CD4-positive, alpha-beta T cell treated with Interleukin-17A for 4 hours (primary cell): ENCODE data around the gene OR10J5.
"Not testable (repeated sequence)": the region's sequence is repeated elsewhere in the genome, so short reads cannot be mapped to it uniquely, and the experiment has no call there.

Experiments used
- DNase-seq: peaks from one replicate; pipeline ENCODE4 v3.0.0-alpha.2; 2020; ENCODE audit warnings: mixed read lengths

The OR10J5 gene, protein sequence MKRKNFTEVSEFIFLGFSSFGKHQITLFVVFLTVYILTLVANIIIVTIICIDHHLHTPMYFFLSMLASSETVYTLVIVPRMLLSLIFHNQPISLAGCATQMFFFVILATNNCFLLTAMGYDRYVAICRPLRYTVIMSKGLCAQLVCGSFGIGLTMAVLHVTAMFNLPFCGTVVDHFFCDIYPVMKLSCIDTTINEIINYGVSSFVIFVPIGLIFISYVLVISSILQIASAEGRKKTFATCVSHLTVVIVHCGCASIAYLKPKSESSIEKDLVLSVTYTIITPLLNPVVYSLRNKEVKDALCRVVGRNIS

DNA sequence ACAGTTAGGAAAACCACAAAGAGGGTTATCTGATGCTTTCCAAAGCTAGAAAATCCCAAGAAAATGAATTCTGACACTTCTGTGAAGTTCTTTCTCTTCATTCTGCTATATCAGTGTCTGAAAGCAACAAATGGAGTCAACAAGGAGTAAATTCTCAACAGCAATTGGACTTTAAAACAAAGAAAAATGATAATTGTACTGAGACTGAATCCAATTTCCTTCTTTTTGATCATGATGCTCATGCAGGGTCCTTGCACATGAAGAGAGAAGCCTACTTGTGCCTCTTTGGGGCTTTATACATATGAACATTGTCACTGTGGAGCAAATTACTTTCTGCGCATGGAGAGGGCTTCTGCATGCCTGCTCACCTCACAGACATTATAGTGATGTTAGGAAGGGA, at the start of gene OR10J5:
TSS of gene OR10J5 (minus strand) at position 101 of the 400 bp plus-strand sequence. CDS start at position 101, 0 bp downstream.
- no peak for DNase-seq

DNA sequence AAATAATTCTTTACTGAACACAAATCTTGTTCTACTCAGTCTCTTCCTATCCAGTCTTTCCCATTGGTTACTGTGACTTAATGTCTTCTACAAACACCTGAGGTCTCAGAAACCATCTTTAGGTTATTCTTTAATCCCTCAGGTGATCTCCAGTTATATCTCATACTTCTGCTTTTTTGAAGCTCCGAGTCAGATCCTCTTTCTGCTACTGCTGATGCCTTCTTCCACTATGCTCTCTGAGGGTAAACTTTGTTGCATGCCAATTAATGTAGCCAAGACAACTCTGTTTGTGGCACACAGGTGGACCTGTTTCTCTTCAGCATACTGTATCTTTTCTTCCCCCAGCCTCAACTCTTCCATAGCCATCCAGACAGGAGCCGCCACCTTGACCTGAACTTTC, 48.7 kb upstream of the OR10J5 start:
- DNase-seq = no peak

DNA sequence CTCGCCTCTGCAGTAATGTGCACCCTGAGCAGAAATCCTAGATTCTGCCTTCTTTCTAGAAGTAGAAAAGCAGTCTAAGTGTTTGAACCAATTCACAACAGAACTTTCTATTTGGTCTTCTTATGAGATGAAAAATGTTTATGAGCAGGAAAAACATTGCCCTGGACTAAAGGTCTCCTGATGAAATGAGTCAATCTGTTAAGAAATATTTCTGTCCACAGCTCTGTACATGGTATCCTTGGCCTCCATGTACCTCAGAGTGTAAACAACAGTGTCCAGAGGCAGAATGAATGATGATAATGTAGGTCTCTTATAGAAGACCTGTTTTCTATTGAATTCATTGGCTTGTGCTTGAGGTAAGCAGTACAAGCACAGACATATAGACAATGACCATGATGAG, 45.6 kb upstream of the OR10J5 start:
- no peak for DNase-seq

DNA sequence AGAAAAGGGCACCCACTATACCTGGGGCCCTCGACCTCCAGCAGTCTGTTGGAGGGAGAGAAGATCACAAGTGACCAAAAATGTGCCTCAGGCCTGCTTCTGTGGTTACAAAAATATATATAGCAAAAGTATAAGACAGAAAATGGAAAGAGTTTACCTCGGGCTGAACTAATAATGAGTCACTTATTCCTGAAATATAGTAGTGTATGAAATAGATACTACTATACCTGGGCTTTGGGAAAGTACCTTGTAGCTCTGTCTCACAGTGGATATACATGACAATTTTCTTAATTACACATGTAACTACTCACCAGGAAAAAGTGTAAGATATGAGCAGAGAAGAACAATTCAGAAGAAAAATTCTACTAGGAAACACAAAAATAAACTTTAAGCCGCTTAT, 44.5 kb upstream of the OR10J5 start:
- DNase-seq = no peak

DNA sequence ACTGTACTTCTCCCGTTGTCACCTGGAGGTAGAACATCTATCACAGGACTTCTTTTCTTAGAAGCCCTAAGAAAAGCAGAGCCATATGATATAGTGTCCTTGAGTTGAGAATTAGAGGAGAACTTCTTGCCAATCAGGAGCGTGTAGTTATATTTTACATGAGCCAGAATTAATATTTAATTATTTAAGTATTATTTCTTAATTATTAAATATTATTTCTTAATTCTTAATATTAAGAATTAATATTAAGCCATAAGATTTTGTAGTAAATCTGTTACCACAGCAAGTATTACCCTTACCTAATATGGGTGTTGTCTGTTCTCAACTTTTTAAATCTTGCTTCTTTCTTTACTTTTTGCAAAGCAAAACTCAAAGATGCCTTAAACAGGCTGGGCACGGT, 41.6 kb upstream of the OR10J5 start:
- DNase-seq = no peak

DNA sequence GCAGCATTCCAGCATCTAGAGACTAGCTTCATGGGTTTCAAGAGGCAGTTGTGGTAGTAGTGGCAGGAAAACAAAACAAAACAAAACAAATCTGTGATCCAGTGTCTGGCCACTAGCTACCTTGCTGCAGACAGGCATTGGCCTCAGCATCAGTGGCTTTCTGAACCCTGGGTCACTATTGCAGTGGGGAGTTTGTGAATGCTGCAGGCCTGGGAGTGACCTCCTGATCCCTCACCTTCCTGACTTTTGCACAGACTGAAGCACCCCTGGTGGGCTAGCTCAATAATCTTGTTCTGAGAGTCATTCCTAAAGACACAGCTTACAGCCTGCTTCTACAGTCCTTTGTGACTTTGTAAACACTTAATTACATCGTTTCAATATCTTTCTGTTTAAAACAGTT, 26.9 kb upstream of the OR10J5 start:
- DNase-seq = no peak

DNA sequence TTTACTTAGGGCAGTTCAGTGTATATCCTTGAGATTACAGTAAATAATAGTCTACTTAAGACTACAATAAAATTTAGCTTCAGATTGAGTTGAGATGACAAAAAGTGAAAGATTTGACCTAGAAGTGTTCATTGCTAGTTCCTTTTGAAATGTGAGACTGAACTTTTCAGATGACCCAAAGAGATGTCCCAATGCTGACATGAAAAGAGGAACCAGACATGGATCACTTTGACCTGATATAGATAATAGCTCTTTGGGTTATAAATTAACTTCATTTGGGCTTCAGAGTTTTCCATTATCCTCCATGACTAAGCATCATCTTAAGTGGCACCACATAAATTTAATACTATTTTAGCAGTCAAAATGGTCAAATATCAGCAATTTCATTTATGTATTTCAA, 25.7 kb upstream of the OR10J5 start:
- no peak for DNase-seq

DNA sequence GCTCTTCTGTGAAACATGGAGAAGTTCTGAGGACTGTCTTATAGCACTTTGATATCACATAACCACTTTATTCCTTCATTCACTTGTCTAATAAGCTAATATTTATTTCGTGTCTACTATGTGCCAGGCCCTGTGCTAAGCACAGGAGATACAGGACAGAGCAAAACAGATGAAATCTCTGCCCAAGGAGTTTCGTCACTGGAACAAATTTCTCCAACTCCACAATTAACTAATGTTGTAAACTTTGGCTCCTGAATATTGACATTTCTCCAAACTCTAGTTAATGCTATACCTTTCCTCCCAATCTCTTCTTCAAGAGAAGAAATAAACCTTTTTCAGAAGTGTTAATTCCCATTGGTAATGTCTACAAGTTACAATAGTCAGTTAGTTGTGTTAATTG, 24.8 kb upstream of the OR10J5 start:
- DNase-seq = no peak

DNA sequence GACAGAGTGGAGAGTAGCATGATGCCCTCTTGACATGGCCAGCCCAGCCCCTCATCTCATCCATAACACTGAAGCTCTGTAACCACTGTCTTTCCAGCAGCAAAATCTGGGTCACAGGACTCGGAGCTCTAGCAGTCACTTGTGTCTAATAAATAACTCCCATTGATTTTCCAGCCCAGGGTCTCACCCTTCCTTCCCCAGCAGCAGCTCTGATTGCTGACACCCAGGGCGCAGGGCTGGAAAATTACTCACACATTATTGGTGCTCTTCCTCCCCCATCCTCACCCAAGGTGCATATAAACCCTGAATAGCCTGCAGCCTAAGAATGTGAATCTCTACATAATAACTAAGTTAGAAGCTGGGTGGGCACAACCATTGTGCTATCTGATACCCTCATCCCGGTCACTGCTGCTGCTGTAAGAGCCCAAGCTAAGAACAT, 21.1 kb upstream of the OR10J5 start:
- DNase-seq = no peak

DNA sequence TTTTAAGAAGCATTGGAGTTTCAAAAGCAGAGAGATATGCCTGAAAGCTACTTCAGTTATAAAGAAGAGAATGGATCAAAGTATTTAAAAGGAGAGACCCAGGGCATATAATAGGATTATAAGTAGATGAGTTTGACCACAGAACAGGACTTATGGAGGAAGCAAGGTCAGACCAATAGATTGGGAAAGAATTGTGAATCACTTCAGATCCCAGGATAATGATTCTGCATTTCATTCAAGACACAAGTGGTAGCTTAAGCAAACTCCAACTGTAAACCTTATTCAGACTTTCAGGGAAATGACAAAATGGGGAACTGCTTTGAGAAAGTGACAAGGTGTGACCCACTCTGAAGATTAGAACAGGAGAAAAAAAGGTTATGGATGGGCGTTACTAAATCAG, 18.9 kb upstream of the OR10J5 start:
- no peak for DNase-seq

DNA sequence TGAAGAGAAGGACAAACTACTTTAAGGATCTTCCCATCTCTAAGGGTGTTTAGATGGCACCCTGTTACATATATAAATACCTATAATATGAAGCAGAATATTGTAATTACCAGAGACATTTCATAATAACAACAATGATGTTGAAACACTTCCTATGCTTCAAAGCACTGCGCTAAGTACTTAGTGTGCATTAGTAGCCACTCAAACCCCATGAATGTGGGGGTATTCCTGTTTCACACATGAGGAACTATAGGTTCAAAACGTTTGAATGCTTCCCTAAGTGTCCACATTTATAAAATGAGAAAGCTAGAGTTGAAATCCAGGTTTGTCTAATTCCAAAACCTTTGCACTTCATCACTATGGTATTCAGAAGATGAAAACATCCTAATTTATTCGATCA, 18.5 kb upstream of the OR10J5 start:
- no peak for DNase-seq

DNA sequence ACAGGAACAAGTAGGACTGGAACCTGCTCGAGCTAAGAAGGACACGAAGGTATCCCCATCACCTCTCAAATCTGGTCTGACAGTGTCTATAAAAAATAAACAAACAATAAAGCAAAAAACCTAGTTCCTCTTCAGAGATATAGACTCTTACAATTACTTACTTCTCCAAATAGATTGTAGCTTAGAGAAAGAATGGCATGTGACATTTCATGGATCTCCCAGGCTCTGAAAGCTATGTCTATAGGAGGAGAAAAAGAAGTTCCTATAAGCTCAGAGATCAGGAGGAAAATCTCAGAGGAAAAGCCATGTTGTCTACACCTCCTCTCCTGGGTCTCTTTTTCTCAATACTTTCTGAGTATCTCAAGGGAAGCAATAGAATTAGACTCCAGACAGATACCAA, 12.3 kb upstream of the OR10J5 start:
- DNase-seq = no peak

DNA sequence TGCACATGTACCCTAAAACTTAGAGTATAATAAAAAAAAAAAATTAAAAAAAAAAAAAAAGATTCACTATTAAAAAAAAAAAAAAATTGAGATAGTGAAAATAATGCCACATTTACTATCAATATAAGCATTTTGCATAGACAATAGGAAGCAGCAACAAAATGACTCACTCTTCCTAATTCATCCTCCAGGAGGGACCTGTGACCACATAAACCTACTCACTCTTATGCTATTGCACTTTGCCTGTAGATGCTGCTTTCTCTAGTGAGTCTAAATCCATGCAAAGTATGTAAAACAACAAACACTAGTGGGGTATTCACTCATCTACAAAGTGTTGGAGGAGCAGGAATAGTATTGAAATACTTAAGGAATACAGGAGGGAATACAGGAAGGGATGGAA, 2.9 kb downstream of the OR10J5 start:
- DNase-seq = no peak

DNA sequence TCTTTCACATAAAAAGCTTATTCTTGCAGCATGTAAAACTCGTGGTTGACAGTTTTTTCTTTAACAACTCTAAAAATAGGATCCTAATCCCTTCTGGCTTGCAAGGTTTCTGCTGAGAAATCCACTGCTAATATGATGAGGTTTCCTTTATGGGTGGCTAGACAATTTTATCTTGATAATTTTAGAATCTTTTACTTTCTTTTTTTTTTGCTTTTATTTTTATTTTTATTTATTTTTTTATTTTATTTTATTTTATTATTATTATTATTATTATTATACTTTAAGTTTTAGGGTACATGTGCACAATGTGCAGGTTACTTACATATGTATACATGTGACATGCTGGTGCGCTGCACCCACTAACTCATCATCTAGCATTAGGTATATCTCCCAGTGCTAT, 11.0 kb downstream of the OR10J5 start:
- DNase-seq = not testable (repeated sequence)

DNA sequence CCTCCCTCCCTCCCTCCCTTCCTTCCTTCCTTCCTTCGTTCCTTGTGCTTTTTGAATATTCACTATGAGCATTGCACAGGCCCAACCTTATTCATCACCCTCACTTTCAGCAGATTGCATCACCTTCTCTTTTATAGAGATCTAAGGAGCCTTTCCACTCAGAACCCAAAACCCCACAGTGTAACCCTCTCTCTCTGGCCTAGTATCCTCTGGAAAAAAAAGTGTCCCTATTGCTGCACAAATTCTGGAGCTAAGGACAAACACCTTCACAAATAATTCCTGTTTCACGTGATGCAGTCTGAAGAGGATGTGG, 25.6 kb downstream of the OR10J5 start:
- no peak for DNase-seq

DNA sequence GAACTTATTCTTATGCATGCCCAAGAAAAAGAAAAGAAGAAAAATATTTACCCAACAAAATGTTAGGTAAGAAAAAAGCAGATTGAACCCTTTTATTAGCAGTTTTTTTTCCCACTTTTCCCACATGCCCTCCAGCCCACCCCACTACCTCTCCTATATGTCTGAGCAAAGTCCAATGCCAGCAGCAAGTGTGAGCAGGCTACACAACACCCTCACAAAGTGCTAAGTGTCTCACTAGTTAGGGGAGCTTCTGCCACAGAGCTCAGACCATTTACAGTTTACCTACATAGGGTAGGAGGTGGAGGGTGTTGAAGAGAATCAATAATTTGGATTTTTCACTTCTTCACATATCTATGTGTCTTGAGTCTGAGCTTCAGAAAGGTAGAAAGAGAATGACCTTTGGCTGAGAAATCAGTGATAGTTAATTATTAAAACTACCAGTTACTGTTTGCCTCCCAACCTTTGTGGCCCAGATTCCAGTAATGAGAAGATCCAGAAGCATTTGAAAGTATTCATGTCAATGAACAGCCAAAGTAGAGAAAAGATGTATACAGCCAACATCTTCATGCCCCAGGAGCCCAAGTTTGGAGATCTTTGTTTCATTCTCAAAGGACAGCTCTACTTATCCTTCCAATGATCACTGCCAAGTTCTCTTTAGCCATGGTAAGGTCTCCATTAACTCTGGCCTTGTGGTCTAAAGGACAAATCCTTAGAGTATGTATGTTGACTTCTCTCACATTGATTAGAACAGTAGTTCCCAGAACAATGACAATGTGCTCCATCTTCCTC, 26.2 kb downstream of the OR10J5 start:
- no peak for DNase-seq

DNA sequence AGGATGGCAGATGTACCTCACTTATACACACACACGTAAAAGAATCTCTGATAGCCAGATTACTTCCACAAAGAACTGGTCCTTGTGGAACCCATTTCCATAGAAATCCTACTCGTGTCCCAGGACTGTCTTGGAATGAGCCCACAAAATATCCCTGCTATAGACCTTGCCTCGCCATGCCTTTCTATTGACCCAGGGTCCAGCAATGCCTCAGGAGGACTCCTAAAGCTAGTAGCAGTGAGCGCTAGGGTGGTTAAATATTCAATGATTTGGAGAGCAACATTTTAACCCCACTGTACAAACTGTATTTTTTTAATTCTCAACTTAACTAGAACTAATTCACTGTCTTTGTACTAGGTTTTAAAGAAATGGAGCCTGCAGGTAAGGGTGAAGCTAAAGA, 26.9 kb downstream of the OR10J5 start:
- DNase-seq = no peak

DNA sequence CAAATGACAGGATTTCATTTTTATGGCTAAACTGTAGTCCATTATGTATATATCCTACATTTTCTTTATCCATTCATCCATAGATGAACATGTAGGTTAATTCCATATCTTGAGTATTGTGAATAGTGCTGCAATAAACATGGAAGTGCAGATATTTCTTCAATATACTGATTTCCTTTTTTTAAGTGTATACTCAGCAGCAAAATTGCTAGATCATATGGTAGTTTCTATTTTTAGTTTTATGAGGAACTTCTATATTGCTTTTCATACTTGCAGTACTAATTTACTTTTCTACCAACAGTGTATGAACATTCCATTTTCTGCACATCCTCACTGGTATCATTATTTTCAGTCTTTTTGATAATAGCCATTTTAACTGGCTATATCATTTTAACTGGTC, 30.1 kb downstream of the OR10J5 start:
- DNase-seq = no peak

DNA sequence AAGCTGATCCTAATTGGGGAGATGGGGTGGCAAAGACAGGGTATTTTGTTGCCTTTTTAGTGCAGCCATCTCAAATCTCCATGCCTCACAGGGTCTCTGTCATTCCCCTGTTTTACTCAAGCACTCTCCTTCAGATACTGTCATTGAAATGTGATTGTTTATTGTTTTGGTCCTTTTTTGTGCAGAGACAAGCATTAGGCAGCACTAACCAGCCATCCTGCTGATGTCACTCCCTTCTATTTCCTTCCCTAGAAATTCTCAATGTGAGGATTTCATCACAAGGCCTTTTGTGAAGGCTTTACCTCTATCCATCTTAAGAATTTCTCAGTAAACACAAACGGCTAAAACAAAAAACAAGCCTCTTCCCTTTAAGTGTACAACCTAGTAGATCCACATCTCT, 34.7 kb downstream of the OR10J5 start:
- DNase-seq = no peak

DNA sequence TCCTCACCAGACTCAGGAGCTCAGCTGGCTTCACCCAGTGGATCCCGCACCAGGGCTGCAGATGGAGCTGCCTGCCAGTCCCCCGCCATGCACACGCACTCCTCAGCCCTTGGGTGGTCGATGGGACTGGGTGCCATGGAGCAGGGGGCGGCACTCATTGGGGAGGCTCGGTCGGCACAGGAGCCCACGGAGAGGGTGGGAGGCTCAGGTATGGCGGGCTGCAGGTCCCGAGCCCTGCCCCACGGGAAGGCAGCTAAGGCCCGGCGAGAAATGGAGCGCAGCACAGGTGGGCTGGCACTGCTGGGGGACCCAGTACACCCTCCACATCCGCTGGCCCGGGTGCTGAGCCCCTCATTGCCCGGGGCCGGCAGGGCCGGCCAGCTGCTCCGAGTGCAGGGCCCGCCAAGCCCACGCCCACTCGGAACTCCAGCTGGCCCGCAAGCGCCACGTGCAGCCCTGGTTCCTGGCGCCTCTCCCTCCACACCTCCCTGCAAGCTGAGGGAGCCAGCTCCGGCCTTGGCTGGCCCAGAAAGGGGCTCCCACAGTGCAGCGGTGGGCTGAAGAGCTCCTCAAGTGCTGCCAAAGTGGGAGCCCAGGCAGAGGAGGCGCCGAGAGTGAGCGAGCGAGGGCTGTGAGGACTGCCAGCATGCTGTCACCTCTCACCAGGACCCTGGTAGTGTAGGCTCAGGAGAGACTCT, 41.1 kb downstream of the OR10J5 start:
- DNase-seq = not testable (repeated sequence)

DNA sequence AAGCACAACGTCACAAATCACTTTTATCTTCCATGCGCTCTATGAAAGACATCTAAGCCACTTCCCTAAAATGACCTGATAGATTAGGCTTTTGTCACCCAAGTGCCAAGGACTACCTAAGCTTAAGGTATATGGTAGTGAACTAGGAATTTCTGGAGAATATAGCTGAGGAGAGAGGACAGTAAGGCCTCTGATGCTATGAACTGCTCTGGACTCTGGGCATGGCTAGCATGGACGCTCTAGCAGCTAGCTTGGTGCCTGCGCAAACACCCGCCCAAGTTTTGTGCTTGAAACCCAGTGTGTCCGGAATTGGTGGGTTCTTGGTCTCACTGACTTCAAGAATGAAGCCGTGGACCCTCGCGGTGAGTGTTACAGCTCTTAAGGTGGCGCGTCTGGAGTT, 42.5 kb downstream of the OR10J5 start:
- no peak for DNase-seq

DNA sequence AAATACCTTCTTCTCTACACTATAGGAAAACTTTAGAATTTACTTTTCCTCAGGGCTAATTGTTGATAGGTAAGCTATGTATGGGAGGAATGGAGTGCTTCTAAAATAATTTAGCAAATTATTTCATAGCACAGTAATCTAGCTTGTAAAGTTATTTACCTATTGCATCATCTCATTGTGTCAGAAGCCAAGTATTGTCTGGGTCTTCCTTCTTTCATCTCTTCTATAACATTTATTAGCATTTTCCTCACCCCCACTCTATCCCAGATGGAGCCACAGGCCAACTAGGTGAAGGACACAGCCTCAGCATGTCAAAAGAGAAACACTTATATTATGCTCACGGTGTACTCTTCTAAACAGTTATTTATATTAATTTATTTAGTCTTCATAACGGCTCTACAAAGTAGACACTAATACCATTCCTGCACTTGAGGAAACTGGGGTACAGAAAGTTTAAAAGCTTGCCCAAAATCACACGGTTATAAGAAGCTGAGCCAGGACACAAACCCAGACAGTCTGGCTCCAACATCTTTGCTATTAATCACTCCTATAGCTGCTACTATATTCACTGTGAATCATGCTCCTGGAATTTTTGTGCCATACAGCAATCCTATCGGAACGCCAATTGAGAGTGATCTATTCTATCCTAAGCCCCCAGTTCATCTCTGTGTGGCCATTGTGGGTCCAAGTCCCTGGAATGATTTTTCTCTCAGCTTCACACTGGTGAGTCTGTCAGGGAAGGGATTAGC, 43.1 kb downstream of the OR10J5 start:
- DNase-seq = no peak
